ENCODE measurements around the gene ARSI. TPM values are rescaled to one million over a fixed set of nuclear protein-coding genes. Genes with fewer than 3 reads are reported as not detected.

Gene ARSI
- total RNA-seq: not detected in 2 replicates

DNA sequence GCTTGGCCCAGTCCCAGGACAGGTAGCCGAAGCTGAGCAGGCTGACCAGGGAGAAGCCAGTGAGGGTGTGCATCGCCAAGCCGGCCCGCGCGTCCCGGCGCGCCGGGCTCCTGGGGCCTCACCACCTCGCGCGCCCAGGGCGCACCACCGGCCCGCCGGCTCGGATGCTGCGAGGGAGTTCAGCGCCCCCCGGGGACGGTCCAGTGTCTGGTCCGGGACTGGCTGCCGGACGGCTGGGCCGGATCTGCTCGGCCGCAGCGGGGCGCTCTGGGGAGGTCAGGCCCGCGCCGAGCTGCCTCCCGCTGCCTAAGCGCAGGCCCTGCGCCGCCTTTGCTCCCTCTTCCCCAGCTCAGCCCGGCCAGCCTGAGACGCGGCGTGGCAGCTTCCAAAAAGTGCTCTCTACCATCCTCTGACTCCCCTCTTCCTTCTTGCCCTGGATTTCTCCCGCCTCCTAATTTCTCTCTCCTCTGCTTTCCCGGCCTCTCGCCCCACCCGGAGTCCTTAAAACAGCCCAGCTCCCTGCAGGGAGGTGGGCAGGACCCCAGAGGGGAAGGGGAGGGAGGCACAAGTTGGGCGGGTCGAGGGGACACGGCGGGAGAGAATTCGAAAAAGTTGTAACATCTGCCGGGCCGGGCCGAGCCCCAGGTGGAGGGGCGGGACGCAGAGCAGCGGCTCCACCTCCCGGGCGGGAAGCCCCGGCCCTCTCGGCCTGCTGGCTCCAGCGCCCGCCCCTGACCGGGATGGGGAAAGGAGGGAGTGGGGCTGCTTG, at the start of gene ARSI:
Gene ARSI (minus strand): TSS at position 605 of the 769 bp plus-strand sequence. CDS start 532 bp downstream, at position 73.
- ATAC-seq (ENCODE audit: low read depth): no peak
- intact Hi-C loops (cut with micrococcal nuclease): no loop called here
- ChIA-PET CTCF (no interaction called here), POLR2A (no interaction called here)
- H3K4me3 Mint-ChIP-seq: no peak within 1 kb of the TSS
- peaks cover 35% of the 10 kb centered on the region for H3K27me3 Mint-ChIP-seq
- H3K4me1 Mint-ChIP-seq: peaks cover 2% of the 10 kb centered on the region
- no peaks in the 10 kb centered on the region for H3K9me3 Mint-ChIP-seq
- no peak for DNase-seq
- no peaks in the 10 kb centered on the region for H3K36me3 Mint-ChIP-seq (ENCODE audit: low read depth)
- TF ChIP-seq, protein P1, sequence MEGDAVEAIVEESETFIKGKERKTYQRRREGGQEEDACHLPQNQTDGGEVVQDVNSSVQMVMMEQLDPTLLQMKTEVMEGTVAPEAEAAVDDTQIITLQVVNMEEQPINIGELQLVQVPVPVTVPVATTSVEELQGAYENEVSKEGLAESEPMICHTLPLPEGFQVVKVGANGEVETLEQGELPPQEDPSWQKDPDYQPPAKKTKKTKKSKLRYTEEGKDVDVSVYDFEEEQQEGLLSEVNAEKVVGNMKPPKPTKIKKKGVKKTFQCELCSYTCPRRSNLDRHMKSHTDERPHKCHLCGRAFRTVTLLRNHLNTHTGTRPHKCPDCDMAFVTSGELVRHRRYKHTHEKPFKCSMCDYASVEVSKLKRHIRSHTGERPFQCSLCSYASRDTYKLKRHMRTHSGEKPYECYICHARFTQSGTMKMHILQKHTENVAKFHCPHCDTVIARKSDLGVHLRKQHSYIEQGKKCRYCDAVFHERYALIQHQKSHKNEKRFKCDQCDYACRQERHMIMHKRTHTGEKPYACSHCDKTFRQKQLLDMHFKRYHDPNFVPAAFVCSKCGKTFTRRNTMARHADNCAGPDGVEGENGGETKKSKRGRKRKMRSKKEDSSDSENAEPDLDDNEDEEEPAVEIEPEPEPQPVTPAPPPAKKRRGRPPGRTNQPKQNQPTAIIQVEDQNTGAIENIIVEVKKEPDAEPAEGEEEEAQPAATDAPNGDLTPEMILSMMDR (IDR thresholded peaks at IDR 0.05): no peak
- no peak within 1 kb of the TSS for H3K27ac Mint-ChIP-seq

DNA sequence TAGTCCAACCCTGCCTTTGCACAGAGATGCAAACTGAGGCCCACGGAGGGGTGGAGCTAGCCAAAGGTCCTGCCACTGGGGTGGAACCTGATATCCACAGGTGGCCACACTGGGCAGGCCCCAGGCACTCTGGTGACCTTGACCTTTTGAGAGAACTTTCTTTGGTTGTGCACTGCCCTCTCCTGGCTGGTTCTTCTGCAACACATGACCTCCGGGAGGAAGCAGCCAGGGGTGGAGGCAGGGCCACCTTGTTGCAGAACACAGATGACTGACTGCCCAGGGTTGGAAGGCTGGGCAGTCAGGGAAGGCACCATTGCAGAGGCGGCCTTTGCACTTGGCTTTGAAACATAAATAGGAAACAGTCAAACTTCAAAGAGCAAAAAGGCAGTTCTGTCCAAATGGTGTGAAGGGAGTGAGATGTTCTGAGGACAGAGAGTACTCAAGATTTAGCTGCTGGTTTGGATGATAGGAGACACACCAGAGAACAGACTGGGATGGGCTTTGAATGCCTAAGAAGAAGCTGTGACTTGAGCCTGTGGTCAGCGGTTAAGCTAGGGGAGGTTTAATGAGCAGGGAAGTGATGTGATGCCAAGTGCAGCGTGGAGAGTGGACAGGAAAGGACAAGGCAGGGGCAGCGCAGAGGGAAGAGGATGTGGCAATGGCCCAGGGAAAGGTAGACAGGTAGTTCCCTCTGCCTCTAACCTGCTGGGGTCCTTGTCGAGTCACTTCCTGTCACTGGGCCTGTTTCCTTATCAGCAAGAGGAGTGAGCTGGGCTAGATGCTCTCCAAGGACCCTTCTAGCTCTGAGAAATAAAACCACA, 48.0 kb upstream of the ARSI start:
- peaks cover 11% of the 10 kb centered on the region for H3K4me1 Mint-ChIP-seq
- TF ChIP-seq, protein P1 (IDR thresholded peaks at IDR 0.05): no peak
- H3K9me3 Mint-ChIP-seq: no peaks in the 10 kb centered on the region
- H3K27me3 Mint-ChIP-seq: no peaks in the 10 kb centered on the region
- intact Hi-C loops (cut with micrococcal nuclease): loop anchor here (1.0 to 10.0 kb wide), 3 partner anchors 189 to 516 kb away; no protein-coding TSS in a partner anchor
- CTCF ChIA-PET: interaction anchor here (0.6 to 1.5 kb wide), 3 partner anchors 15 to 814 kb away, joined by 3 to 4 read pairs (median 3); no protein-coding TSS in a partner anchor
- peak overlapping the region; percentile 64 for H3K27ac Mint-ChIP-seq
- H3K4me3 Mint-ChIP-seq: no peak overlapping the region
- POLR2A ChIA-PET: interaction anchor here (0.7 kb wide), 1 partner anchor 49 kb away, joined by 3 read pairs; no protein-coding TSS in a partner anchor
- ATAC-seq (ENCODE audit: low read depth) (peak; percentile 84), DNase-seq (no peak)
- H3K36me3 Mint-ChIP-seq (ENCODE audit: low read depth): no peaks in the 10 kb centered on the region

DNA sequence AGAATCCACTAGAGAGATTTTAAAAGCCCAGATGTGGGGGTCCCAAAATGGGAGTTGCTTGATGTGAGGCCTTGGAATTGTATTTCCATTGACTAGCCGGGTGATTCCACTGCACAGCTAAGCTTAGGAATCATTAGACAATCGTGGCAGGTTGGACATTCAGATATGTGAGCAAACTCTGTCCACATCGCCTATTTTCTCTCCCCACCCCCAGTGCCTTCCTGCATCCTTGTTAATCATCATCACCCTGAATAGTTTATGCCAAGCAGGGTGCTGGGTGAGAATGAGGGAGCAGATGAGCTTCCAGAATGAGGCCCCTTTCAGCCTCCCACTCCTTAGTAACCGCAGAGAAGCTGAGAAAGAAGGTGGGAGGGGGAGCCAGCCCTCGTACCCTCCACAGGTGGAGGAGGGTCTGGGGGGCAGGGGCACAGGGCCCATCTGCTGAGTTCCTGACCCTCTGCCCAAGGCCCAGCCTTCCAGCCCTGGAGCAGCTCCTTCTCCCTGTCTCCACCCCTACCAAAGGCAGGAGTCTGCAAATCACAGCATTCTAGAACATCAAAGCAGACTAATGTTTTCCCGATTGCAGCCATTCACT, 47.1 kb upstream of the ARSI start:
- TF ChIP-seq, protein P1 (IDR thresholded peaks at IDR 0.05): no peak
- ChIA-PET CTCF (interaction anchor here (1.5 kb wide), 3 partner anchors 13 to 77 kb away, joined by 3 to 4 read pairs (median 4); no protein-coding TSS in a partner anchor), POLR2A (interaction anchor here (1.6 kb wide), 1 partner anchor 49 kb away, joined by 5 read pairs; no protein-coding TSS in a partner anchor)
- no peak for DNase-seq
- intact Hi-C loops (cut with micrococcal nuclease): loop anchor here (1.0 to 10.0 kb wide), 3 partner anchors 188 to 515 kb away; no protein-coding TSS in a partner anchor
- Mint-ChIP-seq H3K36me3 (ENCODE audit: low read depth) (no peaks in the 10 kb centered on the region), H3K27ac (peak overlapping the region; percentile 43), H3K4me3 (no peak overlapping the region), H3K4me1 (peaks cover 11% of the 10 kb centered on the region), H3K9me3 (no peaks in the 10 kb centered on the region), H3K27me3 (no peaks in the 10 kb centered on the region)
- ATAC-seq (ENCODE audit: low read depth): no peak

DNA sequence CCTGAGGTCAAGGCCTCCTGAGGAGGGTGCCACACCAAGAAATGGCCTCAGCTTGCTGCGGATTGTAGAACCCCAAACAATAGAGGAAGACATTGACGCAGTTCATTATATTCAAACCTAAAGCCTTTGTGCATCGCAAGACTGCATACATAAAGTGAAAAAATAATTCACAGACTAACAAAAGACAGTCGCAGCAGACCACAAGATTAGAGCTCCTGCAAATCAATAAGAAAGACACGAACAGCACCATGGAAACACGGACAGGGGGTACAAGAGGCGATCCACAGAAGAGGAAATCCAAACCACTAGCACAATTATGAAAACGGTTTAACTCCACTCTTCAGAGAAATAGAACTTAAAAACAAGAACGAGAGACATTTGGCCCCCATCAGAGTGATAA, 44.7 kb upstream of the ARSI start:
- H3K4me1 Mint-ChIP-seq: peaks cover 11% of the 10 kb centered on the region
- intact Hi-C loops (cut with micrococcal nuclease): no loop called here
- TF ChIP-seq, protein P1 (IDR thresholded peaks at IDR 0.05): no peak
- ChIA-PET CTCF (no interaction called here), POLR2A (no interaction called here)
- DNase-seq (no peak), ATAC-seq (ENCODE audit: low read depth) (no peak)
- H3K9me3 Mint-ChIP-seq: no peaks in the 10 kb centered on the region
- H3K27ac Mint-ChIP-seq: no peak overlapping the region
- no peak overlapping the region for H3K4me3 Mint-ChIP-seq
- H3K36me3 Mint-ChIP-seq (ENCODE audit: low read depth): no peaks in the 10 kb centered on the region
- no peaks in the 10 kb centered on the region for H3K27me3 Mint-ChIP-seq
